Activated CD4-positive, CD25-positive, alpha-beta regulatory T cell treated with anti-CD3 and anti-CD28 coated beads, Interleukin-2, amount 50 U/mL, for 24 hours (primary cell): Measurements from ENCODE around the gene NSMF.

ENCODE experiments used
- ATAC-seq, 2 donors: fragments of 150-1000 bp; cut with Tn5 transposase; one replicate each; pipeline ENCODE4 v1.10.0; 2021; ENCODE audit warnings: mild to moderate bottlenecking in 1 of 2, moderate library complexity in 1 of 2

NSMF gene

GRCh38 chr9:137408651-137409405 lies 50.3 kb downstream of the NSMF start:
- no peak for ATAC-seq

GRCh38 chr9:137407590-137408300 lies 51.4 kb downstream of the NSMF start:
- no peak for ATAC-seq

GRCh38 chr9:137406876-137407589 lies 52.1 kb downstream of the NSMF start:
- ATAC-seq: peak; percentile 88 to 95

GRCh38 chr9:137406085-137406760 lies 52.9 kb downstream of the NSMF start:
- ATAC-seq: no peak

- ATAC-seq: no peak
These were observed 53.5 kb downstream of the NSMF start for GRCh38 chr9:137405677-137406081.

- no peak for ATAC-seq
These were observed 54.1 kb downstream of the NSMF start for GRCh38 chr9:137404961-137405567.

- ATAC-seq: no peak
These were observed 55.9 kb downstream of the NSMF start for GRCh38 chr9:137403269-137403668.

- no peak for ATAC-seq
These were observed 56.4 kb downstream of the NSMF start for GRCh38 chr9:137402746-137403145.

- ATAC-seq: no peak
These were observed 60.3 kb downstream of the NSMF start for GRCh38 chr9:137398561-137399468.

GRCh38 chr9:137397675-137398423 lies 61.3 kb downstream of the NSMF start:
- ATAC-seq: peak; percentile 95 to 98
